ENCODE data around the gene COMMD7. TPM values are rescaled to one million over a fixed set of nuclear protein-coding genes. Genes with fewer than 3 reads are reported as not detected.

Gene COMMD7
- total and polyA plus RNA-seq, 4 donors: 26.2 to 83.3 (median 61.8) TPM

DNA sequence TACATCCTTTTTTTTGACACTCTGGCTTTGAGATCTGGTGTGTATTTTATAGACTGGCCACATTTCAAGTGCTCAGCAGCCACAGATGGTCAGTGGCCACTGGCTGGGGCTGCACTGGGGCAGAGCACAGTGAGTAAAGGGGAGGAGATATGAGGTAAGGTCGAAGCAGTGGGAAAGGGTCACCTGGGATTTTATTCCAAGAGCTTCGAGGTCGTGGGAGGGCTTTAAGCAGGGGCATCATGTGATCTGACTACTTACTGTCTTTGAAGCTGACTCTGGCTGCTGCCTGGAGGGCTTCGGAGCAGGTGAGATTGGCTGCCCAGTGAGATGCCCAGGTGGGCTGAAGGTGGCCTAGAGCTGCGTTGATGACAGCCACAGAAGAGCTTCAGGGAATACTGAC lies 76.2 kb downstream of the COMMD7 start:
- Histone ChIP-seq H3K27ac (ENCODE audit: low read depth, low read length) (no peak overlapping the region), H3K4me1 (ENCODE audit: control insufficient read depth, insufficient read depth, low read length) (peaks cover 14% of the 10 kb centered on the region), H3K4me3 (ENCODE audit: low read depth, low read length) (no peak overlapping the region), H3K27me3 (ENCODE audit: control insufficient read depth, insufficient read depth, low read length) (no peaks in the 10 kb centered on the region), H3K9me3 (ENCODE audit: control insufficient read depth, insufficient read depth, low read length) (no peaks in the 10 kb centered on the region), H3K36me3 (ENCODE audit: control insufficient read depth, insufficient read depth, low read length) (no peaks in the 10 kb centered on the region)
- no peak for DNase-seq (ENCODE audit: low read depth in 4 of 6, low spot score in 6 of 6)
- 53% methylated on average over 3 of the region's 5 CpGs for whole genome bisulfite sequencing (ENCODE audit: insufficient coverage)

DNA sequence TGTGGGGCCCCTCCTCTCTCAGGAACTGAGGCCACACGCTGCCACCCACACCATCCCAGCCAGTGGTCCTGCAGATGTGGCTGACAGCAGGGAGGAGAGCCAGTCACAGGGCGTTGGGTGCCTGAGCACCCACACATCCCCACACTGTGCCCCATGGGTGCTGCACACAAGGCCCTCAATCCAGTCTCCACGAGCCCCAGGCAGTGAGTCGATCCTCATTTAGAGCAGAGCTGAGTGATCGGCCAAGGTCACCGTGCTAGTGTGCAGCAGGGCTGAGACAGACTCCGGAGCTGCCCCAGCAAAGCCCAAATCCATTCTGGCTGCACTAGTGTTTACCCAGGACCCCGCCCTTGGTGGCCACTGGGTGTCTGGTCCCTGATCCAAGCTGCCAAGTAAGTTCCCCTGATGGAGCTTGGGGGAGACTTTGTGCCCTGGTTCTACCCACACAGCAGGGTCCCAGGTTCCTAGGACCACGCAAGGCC lies 78.5 kb downstream of the COMMD7 start:
- H3K4me3 ChIP-seq (ENCODE audit: low read depth, low read length): no peak overlapping the region
- no peak for DNase-seq (ENCODE audit: low read depth in 4 of 6, low spot score in 6 of 6)
- no peaks in the 10 kb centered on the region for H3K9me3 ChIP-seq (ENCODE audit: control insufficient read depth, insufficient read depth, low read length)
- no peaks in the 10 kb centered on the region for H3K36me3 ChIP-seq (ENCODE audit: control insufficient read depth, insufficient read depth, low read length)
- no peaks in the 10 kb centered on the region for H3K27me3 ChIP-seq (ENCODE audit: control insufficient read depth, insufficient read depth, low read length)
- no peak overlapping the region for H3K27ac ChIP-seq (ENCODE audit: low read depth, low read length)
- 80% methylated on average over 9 of the region's 9 CpGs for WGBS (ENCODE audit: insufficient coverage)
- peaks cover 14% of the 10 kb centered on the region for H3K4me1 ChIP-seq (ENCODE audit: control insufficient read depth, insufficient read depth, low read length)

DNA sequence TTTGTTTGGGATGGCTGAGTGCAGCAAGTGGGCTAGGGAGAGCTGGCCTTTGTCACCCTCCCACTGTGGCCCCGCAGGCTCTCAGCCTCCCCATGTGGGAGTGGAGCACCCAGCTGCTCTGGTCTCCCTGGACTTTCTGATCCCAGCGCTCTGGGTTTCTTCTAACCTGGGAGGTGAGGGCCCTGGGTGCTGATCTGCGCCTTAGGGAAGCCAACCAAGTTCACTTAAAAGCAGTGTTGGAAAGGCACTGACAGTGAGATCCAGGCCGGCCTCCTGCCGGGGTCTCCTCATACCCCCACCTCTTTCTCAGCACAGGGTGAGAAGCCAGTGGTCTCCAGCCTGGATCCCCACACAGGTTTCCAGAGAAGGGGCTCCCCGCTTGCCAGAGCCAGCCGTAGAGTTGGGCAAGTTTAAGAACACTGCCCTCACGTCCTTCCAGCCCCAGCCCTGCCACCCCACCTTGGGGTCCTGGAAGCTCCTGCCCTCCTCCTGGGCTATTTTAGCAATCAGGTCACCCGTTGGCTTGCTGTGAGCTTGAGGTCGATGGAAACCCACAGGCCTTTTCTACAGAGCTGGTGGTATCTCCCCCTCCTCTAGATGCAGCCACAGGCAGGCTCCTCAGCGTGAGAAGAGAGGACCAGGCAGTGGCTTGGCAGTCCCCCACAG lies 79.1 kb downstream of the COMMD7 start:
- no peaks in the 10 kb centered on the region for H3K9me3 ChIP-seq (ENCODE audit: control insufficient read depth, insufficient read depth, low read length)
- DNase-seq (ENCODE audit: low read depth in 4 of 6, low spot score in 6 of 6): no peak
- no peaks in the 10 kb centered on the region for H3K27me3 ChIP-seq (ENCODE audit: control insufficient read depth, insufficient read depth, low read length)
- H3K4me1 ChIP-seq (ENCODE audit: control insufficient read depth, insufficient read depth, low read length): peaks cover 14% of the 10 kb centered on the region
- WGBS (ENCODE audit: insufficient coverage): 88% methylated on average over 10 of the region's 11 CpGs
- no peak overlapping the region for H3K4me3 ChIP-seq (ENCODE audit: low read depth, low read length)
- no peak overlapping the region for H3K27ac ChIP-seq (ENCODE audit: low read depth, low read length)
- no peaks in the 10 kb centered on the region for H3K36me3 ChIP-seq (ENCODE audit: control insufficient read depth, insufficient read depth, low read length)

DNA sequence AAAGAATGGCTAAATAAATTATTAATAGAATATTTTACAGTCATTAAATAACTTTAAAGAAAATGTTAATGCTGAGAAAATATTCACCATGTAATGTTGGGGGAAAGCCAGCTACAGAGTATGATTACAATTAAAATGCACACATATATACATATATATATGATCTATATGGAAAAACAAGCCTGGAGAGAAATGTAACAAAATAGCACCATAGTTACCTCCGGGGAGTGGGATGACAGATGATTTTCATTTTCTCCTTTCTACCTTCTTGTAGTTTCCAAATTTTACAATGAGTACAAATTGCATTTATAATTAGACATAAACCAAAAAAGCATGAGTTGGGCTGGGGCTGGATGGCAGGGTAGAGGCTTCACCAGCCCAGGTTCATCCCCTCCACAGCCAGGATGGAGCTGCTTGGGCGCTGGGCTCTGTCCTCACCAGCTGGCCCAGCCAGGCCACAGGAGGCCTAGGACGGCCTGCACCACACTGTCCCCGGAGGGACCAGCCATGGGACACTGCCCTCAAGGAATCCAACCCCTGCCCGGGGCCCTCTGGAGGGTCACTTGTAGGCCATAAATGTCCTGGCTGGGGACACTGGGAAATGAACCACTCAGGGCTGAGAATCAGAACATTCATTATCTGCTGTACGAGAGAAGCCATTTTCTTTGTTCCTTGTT lies 79.8 kb downstream of the COMMD7 start:
- Histone ChIP-seq H3K36me3 (ENCODE audit: control insufficient read depth, insufficient read depth, low read length) (no peaks in the 10 kb centered on the region), H3K4me3 (ENCODE audit: low read depth, low read length) (no peak overlapping the region), H3K4me1 (ENCODE audit: control insufficient read depth, insufficient read depth, low read length) (peaks cover 14% of the 10 kb centered on the region), H3K9me3 (ENCODE audit: control insufficient read depth, insufficient read depth, low read length) (no peaks in the 10 kb centered on the region), H3K27ac (ENCODE audit: low read depth, low read length) (no peak overlapping the region), H3K27me3 (ENCODE audit: control insufficient read depth, insufficient read depth, low read length) (no peaks in the 10 kb centered on the region)
- 57% methylated on average over 5 of the region's 6 CpGs for WGBS (ENCODE audit: insufficient coverage)
- DNase-seq (ENCODE audit: low read depth in 4 of 6, low spot score in 6 of 6): peak in 1 of 6 donors; percentile 60

DNA sequence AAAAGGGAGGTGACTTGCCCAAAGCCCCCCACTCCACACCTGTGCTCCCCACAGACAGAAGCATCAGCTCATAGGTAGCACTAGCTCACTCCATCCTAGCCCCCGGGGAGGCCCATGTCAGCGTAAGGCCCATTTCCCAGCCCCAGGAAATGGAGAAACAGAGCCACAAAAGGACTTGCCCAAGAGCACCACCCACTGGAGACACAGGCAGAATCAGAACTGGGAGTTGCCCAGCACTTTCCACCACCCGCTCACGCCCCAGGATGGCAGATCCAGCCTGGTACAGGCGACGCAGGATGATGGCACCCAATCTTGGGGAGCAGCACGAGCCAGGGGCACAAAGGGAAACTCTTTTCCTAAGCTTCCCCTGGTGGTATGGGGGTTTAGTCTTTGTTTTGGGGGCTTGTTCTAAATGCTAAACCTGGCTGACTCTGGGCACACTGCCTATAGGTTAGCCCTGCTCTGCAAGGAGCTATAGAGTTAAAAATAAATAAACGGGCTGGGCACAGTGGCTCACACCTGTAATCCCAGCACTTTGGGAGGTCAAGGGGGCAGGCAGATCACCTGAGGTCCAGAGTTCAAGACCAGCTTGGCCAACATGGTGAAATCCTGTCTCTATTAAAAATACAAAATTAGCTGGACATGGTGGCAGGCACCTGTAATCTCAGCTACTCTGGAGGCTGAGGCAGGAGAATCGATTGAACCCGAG lies 81.3 kb downstream of the COMMD7 start:
- H3K27ac ChIP-seq (ENCODE audit: low read depth, low read length): no peak overlapping the region
- WGBS (ENCODE audit: insufficient coverage): 80% methylated on average over 10 of the region's 10 CpGs

DNA sequence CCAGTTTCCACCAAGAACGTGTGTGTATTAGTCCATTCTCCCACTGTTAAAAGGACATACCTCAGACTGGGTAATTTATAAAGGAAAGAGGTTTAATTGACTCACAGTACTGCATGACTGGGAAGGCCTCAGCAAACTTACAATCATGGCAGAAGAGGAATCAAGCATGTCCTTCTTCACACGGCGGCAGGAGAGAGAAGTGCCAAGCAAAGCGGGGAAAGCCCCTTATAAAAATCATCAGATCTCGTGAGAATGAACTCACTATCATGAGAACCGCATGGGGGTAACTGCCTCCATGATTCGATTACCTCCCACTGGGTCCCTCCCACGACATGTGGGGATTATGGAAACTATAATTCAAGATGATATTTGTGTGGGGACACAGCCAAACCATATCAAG lies 82.6 kb downstream of the COMMD7 start:
- H3K36me3 ChIP-seq (ENCODE audit: control insufficient read depth, insufficient read depth, low read length): no peaks in the 10 kb centered on the region
- no peak overlapping the region for H3K4me3 ChIP-seq (ENCODE audit: low read depth, low read length)
- H3K4me1 ChIP-seq (ENCODE audit: control insufficient read depth, insufficient read depth, low read length): peaks cover 11% of the 10 kb centered on the region
- no CpG with 5 or more reads among the region's 8 CpGs for WGBS (ENCODE audit: insufficient coverage)
- no peaks in the 10 kb centered on the region for H3K9me3 ChIP-seq (ENCODE audit: control insufficient read depth, insufficient read depth, low read length)
- H3K27me3 ChIP-seq (ENCODE audit: control insufficient read depth, insufficient read depth, low read length): no peaks in the 10 kb centered on the region
- H3K27ac ChIP-seq (ENCODE audit: low read depth, low read length): no peak overlapping the region
- DNase-seq (ENCODE audit: low read depth in 4 of 6, low spot score in 6 of 6): no peak

More for the DNA sequence above, 81.3 kb downstream of the COMMD7 start:
- Histone ChIP-seq H3K27me3 (ENCODE audit: control insufficient read depth, insufficient read depth, low read length) (no peaks in the 10 kb centered on the region), H3K9me3 (ENCODE audit: control insufficient read depth, insufficient read depth, low read length) (no peaks in the 10 kb centered on the region), H3K4me3 (ENCODE audit: low read depth, low read length) (no peak overlapping the region), H3K4me1 (ENCODE audit: control insufficient read depth, insufficient read depth, low read length) (peaks cover 12% of the 10 kb centered on the region), H3K36me3 (ENCODE audit: control insufficient read depth, insufficient read depth, low read length) (no peaks in the 10 kb centered on the region)
- no peak for DNase-seq (ENCODE audit: low read depth in 4 of 6, low spot score in 6 of 6)

DNA sequence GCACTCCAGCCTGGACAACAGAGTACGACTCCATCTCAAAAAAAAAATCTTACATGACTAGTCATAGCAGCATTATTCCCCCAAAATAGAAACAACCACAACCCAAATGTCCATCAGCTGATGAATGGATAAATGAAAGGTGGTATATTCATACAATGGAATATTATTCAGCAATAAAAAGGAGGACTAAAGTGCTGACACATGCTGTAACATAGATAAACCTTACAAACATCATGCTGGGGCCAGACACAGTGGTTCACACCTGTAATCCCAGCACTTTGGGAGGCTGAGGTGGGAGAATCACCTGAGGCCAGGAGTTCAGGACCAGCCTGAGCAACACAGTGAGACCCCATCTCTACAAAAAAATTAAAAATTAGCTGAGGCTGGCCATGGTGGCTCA lies 86.4 kb downstream of the COMMD7 start:
- Histone ChIP-seq H3K9me3 (ENCODE audit: control insufficient read depth, insufficient read depth, low read length) (no peaks in the 10 kb centered on the region), H3K4me3 (ENCODE audit: low read depth, low read length) (no peak overlapping the region), H3K27me3 (ENCODE audit: control insufficient read depth, insufficient read depth, low read length) (no peaks in the 10 kb centered on the region), H3K36me3 (ENCODE audit: control insufficient read depth, insufficient read depth, low read length) (no peaks in the 10 kb centered on the region), H3K4me1 (ENCODE audit: control insufficient read depth, insufficient read depth, low read length) (peaks cover 9% of the 10 kb centered on the region), H3K27ac (ENCODE audit: low read depth, low read length) (no peak overlapping the region)
- DNase-seq (ENCODE audit: low read depth in 4 of 6, low spot score in 6 of 6): no peak
- no CpG with 5 or more reads among the region's 1 CpG for WGBS (ENCODE audit: insufficient coverage)

DNA sequence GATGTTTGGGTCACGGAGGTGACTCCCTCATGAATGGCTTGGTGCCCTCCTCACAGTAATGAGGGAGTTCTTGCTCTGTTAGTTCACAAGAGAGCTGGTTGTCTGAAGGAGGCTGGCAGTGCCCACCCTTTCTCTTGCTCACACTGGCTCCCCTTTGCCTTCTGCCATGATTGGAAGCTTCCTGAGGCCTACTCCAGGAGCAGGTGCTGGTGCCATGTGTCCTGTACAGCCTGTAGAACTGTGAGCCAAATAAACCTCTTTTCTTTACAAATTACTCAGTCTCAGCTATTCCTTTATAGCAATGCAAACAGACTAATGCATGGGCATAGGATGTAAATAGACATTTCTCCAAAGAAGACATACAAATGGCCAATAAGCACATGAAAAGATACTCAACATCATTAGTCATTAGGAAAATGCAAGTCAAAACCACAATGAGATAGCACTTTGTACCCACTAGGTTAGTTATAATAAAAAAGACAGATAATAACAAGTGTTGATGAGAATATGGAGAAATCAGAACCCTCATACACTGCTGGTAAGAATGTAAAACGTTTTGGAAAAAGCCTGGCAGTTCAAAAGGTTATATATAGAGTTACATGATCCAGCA lies 87.3 kb downstream of the COMMD7 start:
- H3K36me3 ChIP-seq (ENCODE audit: control insufficient read depth, insufficient read depth, low read length): no peaks in the 10 kb centered on the region
- H3K4me1 ChIP-seq (ENCODE audit: control insufficient read depth, insufficient read depth, low read length): peaks cover 12% of the 10 kb centered on the region
- DNase-seq (ENCODE audit: low read depth in 4 of 6, low spot score in 6 of 6): no peak
- H3K4me3 ChIP-seq (ENCODE audit: low read depth, low read length): no peak overlapping the region
- no peaks in the 10 kb centered on the region for H3K27me3 ChIP-seq (ENCODE audit: control insufficient read depth, insufficient read depth, low read length)
- H3K27ac ChIP-seq (ENCODE audit: low read depth, low read length): no peak overlapping the region
- H3K9me3 ChIP-seq (ENCODE audit: control insufficient read depth, insufficient read depth, low read length): no peaks in the 10 kb centered on the region
- WGBS (ENCODE audit: insufficient coverage): 80% methylated on average over 1 of the region's 2 CpGs

DNA sequence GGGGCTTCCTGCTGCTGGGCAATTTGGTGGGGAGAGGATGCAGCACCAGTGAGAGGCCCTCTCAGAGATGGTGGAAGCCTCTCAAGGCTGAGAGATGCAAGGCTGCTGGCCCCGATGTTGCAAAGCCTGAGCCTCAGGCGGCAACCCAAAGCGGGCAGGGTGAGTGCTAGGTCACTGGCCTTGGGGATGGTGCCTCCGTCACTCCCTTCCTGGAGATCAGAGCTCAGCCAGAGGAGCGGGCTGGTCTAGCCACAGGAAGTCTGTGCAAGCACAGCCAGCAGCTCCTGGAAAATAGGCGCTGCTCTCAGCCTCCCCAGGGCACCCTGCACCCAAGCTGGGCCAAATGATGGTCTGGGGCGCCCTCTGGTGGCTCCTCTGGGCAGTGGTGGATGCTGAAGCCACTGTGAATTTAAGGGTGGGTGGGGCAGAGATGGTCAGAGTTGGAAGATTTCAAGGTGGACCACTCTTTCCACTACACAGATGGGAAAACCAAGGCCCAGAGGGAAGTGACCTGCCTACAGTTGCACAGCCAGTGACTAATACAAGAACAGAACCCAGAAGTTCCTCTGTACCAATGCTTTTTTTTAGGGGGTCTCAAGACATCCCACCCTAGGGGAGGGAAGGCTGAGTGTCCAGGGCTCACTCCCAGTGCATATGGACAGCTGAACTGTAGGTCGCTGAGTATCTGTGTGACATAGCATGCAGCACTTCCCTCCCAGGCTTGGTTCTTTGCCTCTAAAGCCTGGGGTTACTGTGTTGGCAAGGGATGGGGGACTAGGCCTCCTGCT lies 90.3 kb downstream of the COMMD7 start:
- no peak overlapping the region for H3K4me3 ChIP-seq (ENCODE audit: low read depth, low read length)
- 10% methylated on average over 7 of the region's 8 CpGs for WGBS (ENCODE audit: insufficient coverage)

More for the DNA sequence above, 90.3 kb downstream of the COMMD7 start:
- DNase-seq (ENCODE audit: low read depth in 4 of 6, low spot score in 6 of 6): peak; percentile 47 to 96 (median 78)
- Histone ChIP-seq H3K27ac (ENCODE audit: low read depth, low read length) (no peak overlapping the region), H3K36me3 (ENCODE audit: control insufficient read depth, insufficient read depth, low read length) (no peaks in the 10 kb centered on the region), H3K4me1 (ENCODE audit: control insufficient read depth, insufficient read depth, low read length) (peaks cover 30% of the 10 kb centered on the region), H3K9me3 (ENCODE audit: control insufficient read depth, insufficient read depth, low read length) (no peaks in the 10 kb centered on the region), H3K27me3 (ENCODE audit: control insufficient read depth, insufficient read depth, low read length) (no peaks in the 10 kb centered on the region)
